Esophagus squamous epithelium (tissue), 4 donors: ENCODE data around the gene LIMS3.
"Not testable (repeated sequence)": the region's sequence is repeated elsewhere in the genome, so short reads cannot be mapped to it uniquely, and the experiment has no call there.

Experiments used
- CTCF ChIP-seq, 6 experiments: fragments of 450-650 bp in 4 of 6; fragments of 200-600 bp in 2 of 6; sonication (generic) in 2 of 6; IDR thresholded peaks; one replicate each; pipeline ENCODE4 v1.5.1; 2016 to 2019; ENCODE audit warnings: antibody characterized with exemption in 6 of 6, mild to moderate bottlenecking in 4 of 6, moderate library complexity in 4 of 6
- POLR2A ChIP-seq, 4 donors: fragments of 450-650 bp; IDR thresholded peaks; one replicate each; pipeline ENCODE4 v1.6.1; 2017; ENCODE audit warnings: antibody characterized with exemption in 4 of 4, mild to moderate bottlenecking in 4 of 4, moderate library complexity in 3 of 4

- not testable (repeated sequence) for TF ChIP-seq CTCF, POLR2A (IDR thresholded peaks at IDR 0.05)
Observed at GRCh38 chr2:109882112-109882511, 16.4 kb upstream of the LIMS3 start.
